PFSK-1 (cell line): ENCODE measurements around the gene SAMM50.

ENCODE experiments used
- FOXP2 ChIP-seq: optimal IDR thresholded peaks from 2 replicates; pipeline ENCODE3; 2011; ENCODE audit warnings: borderline replicate concordance, control low read depth, inconsistent platforms; ENCODE audit not compliant: insufficient read depth; ENCODE audit errors: extremely low read length, extremely low read depth
- POLR2AphosphoS5 ChIP-seq: IDR thresholded peaks from 2 replicates; pipeline ENCODE4 v1.6.1; 2012; ENCODE audit warnings: low read depth, mild to moderate bottlenecking, control low read depth, low read length, moderate library complexity
- SIN3A ChIP-seq: IDR thresholded peaks from 2 replicates; pipeline ENCODE4 v1.6.1; 2012; ENCODE audit warnings: mild to moderate bottlenecking, low read length, moderate library complexity, borderline replicate concordance; ENCODE audit not compliant: insufficient read depth
- TAF1 ChIP-seq: IDR thresholded peaks from 2 replicates; pipeline ENCODE4 v1.6.1; 2012; ENCODE audit warnings: low read length, control low read depth, borderline replicate concordance; ENCODE audit not compliant: insufficient read depth
- TF ChIP-seq, protein P1 (sequence below), 2 experiments: IDR thresholded peaks; 2 replicates each; pipeline versions ENCODE4 v1.6.1 to v1.8.0; 2011 to 2012; ENCODE audit warnings: low read depth in 2 of 2, low read length in 2 of 2, control low read depth in 1 of 2, inconsistent platforms in 1 of 2, mild to moderate bottlenecking in 1 of 2, moderate library complexity in 1 of 2; ENCODE audit not compliant: insufficient read depth in 1 of 2

Gene SAMM50

DNA sequence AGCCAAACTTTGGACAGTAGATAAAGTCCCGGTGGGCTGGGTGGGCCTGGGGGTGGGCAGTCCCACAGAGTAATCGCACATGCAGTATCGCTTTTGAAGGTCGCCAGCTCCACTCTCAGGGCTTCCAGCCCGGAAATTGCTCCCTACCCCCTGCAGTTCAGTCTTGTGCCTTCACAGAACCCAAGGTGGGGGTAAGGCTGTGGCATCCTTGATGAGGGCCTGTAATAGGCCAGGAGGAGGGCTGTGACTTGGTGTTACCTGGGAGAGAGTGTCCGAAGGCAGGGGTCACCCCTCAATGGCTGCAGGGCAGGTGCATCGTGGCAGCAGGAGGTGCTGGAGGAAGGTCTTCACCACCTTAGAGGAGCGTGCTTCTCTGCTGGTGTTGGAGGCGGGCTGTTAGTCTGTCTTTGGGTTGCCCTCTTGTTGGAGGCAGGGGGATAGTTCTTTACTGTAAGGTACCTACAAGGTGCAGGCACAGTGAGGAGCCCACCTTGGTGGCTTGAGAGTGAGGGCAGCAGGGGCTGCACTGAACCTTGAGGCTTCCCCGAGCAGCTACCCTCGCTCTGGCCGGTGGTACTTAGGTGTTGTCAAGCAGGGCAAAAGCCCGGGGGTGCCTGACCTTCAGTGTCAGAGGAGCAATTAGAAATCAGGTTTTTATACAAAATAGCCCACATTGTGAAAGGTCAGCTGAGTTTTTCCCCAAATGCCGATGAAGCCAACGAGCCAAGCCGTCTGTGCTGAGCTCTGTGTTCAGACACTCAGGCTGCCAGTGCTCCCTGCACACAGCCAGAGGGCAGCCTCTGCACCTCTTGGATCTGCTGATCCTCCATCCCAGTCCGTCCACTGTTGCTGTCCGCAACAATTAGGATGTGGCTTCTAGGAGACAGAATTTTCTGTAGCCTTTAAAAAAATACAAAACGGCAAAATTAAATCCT, 21.9 kb downstream of the SAMM50 start:
- TF ChIP-seq SIN3A = no peak
- no peak for TF ChIP-seq TAF1
- TF ChIP-seq, protein P1, sequence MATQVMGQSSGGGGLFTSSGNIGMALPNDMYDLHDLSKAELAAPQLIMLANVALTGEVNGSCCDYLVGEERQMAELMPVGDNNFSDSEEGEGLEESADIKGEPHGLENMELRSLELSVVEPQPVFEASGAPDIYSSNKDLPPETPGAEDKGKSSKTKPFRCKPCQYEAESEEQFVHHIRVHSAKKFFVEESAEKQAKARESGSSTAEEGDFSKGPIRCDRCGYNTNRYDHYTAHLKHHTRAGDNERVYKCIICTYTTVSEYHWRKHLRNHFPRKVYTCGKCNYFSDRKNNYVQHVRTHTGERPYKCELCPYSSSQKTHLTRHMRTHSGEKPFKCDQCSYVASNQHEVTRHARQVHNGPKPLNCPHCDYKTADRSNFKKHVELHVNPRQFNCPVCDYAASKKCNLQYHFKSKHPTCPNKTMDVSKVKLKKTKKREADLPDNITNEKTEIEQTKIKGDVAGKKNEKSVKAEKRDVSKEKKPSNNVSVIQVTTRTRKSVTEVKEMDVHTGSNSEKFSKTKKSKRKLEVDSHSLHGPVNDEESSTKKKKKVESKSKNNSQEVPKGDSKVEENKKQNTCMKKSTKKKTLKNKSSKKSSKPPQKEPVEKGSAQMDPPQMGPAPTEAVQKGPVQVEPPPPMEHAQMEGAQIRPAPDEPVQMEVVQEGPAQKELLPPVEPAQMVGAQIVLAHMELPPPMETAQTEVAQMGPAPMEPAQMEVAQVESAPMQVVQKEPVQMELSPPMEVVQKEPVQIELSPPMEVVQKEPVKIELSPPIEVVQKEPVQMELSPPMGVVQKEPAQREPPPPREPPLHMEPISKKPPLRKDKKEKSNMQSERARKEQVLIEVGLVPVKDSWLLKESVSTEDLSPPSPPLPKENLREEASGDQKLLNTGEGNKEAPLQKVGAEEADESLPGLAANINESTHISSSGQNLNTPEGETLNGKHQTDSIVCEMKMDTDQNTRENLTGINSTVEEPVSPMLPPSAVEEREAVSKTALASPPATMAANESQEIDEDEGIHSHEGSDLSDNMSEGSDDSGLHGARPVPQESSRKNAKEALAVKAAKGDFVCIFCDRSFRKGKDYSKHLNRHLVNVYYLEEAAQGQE (IDR thresholded peaks at IDR 0.05; ENCODE audit: insufficient read depth in 1 of 2, low read depth in 2 of 2, low read length in 2 of 2) = no peak
- TF ChIP-seq FOXP2 = no peak
- TF ChIP-seq POLR2AphosphoS5 = no peak

DNA sequence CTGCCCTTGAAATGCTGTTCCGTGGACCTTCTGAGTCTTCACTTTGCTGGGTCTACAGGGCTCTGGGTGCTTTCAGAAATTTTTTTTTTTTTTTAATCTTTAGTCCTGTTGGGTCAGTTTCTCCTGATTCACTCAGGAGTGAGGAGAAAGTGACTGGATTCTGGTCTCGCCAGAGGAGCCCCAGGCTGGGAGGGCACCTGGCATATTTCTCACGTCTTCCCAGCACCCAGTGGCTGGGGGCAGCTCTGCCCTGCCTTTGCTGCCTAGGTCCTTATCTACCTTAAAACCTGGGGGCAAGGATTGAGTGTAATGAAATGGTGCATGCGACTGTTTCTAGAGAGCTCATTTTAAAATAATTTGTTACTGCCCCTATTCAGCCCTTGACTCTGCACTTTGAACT, 23.3 kb downstream of the SAMM50 start:
- TF ChIP-seq, protein P1 (IDR thresholded peaks at IDR 0.05; ENCODE audit: insufficient read depth in 1 of 2, low read depth in 2 of 2, low read length in 2 of 2) = no peak

DNA sequence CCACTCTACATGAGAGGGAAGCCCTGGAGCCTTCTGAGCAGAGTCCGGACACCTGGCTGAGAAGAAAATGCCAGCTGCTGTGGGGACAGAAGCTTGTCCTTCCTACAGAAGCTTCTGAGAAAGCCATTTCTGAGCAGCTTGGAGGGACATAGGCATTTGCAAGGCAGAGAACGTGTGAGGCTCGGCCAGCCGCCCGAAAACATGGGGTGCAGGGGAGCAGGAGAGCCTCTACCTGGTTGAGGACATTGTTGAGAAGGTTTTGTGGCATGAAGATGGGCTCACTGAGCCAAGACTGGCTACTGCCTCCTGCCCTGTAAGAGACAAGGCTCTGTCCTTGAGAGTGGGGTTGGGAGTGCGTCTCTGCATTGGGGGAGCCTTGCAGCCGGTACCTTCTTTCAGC, 25.3 kb downstream of the SAMM50 start:
- no peak for TF ChIP-seq TAF1
- TF ChIP-seq POLR2AphosphoS5 = no peak
- TF ChIP-seq FOXP2 = no peak
- TF ChIP-seq, protein P1 (IDR thresholded peaks at IDR 0.05; ENCODE audit: insufficient read depth in 1 of 2, low read depth in 2 of 2, low read length in 2 of 2) = no peak
- no peak for TF ChIP-seq SIN3A

DNA sequence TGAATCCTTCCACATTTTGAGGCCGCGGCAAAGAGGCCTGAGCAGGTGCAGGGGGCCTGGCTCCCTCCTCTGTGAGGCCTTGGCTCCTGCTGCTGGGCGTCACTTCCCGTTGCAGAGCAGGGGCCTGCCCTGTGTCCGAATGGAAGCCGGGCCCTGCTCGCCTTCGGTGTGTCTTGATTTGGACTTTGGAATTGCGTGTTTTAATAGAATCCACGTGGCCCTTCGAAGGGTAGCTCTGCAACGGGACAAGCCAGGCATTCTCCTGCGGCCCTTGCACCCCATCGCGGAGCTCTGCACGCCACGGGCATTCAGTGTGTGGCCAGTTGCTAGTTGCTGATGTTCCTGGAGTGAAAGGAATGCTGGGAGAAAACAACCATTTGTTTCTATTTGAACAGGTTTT, 25.8 kb downstream of the SAMM50 start:
- TF ChIP-seq, protein P1 (IDR thresholded peaks at IDR 0.05; ENCODE audit: insufficient read depth in 1 of 2, low read depth in 2 of 2, low read length in 2 of 2) = no peak
- TF ChIP-seq FOXP2 (no peak), SIN3A (no peak), POLR2AphosphoS5 (no peak), TAF1 (no peak)

DNA sequence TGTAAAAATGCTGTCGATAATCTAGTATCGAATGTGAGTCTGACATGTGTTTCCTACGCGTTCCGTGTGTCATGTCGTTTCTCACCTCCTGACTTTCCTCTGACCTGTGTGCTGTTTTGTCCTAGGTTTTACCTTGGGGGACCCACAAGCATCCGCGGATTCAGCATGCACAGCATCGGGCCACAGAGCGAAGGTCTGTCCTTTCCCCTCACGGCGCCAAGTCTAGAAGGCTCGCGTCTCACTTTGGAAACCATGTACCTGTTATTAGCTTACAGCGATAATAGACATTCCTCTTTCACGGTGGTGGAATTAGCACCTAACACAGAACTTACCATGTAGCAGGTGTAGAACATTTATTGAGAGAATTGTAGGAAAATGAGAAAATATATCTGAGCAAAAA, 28.6 kb downstream of the SAMM50 start:
- TF ChIP-seq FOXP2 (no peak), POLR2AphosphoS5 (no peak), SIN3A (no peak), TAF1 (no peak)
- TF ChIP-seq, protein P1 (IDR thresholded peaks at IDR 0.05; ENCODE audit: insufficient read depth in 1 of 2, low read depth in 2 of 2, low read length in 2 of 2) = no peak
